Epidermal melanocyte (primary cell): ENCODE results near the gene ARL6IP5.

ENCODE experiments used
- DNase-seq: peaks from one replicate; pipeline ENCODE4 v3.0.0; 2011; ENCODE audit warnings: low spot score; ENCODE audit not compliant: insufficient read length

Gene ARL6IP5

DNA sequence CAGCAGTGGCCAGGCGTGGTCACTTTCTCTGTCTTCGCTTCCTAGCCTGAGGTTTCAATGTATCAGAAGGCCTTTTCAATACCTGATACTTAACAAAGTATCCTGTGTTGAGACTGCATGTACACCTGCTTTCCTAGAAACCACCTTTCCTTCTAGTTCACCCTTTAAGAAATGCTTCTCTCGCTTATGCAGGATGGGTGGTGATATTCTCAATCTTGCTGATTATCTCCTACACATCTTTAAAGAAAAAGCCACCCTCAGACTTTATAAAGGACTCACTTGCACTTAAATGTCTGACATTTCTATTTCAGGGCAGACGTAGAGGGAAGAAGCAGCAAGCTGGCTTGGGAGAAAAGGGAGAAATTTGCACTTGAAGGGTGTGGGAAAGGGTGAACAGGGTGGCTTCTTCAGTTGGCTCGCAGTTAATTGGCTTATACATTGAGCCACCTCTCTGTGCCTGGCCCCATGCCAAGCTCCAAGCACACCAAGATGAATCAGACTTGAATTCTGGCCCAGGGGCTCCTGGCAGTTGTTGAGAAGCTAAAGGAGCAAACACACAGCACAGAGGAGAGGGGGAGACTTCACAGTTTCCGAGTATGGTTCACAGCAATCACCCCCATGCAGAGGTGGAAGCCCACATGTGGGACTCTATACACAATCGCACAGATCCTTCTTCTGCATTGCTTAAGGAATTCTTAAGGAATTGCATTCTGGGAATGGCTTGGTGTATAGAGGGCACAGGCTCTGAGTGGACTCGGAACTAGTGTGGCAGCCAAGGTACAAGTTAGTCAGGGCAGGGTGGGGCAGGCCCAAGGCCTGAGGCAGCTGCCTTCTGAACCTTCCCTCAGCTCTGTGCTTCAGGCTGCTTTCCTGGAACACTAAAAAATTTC, 1.3 kb downstream of the ARL6IP5 start:
- DNase-seq, result no peak

DNA sequence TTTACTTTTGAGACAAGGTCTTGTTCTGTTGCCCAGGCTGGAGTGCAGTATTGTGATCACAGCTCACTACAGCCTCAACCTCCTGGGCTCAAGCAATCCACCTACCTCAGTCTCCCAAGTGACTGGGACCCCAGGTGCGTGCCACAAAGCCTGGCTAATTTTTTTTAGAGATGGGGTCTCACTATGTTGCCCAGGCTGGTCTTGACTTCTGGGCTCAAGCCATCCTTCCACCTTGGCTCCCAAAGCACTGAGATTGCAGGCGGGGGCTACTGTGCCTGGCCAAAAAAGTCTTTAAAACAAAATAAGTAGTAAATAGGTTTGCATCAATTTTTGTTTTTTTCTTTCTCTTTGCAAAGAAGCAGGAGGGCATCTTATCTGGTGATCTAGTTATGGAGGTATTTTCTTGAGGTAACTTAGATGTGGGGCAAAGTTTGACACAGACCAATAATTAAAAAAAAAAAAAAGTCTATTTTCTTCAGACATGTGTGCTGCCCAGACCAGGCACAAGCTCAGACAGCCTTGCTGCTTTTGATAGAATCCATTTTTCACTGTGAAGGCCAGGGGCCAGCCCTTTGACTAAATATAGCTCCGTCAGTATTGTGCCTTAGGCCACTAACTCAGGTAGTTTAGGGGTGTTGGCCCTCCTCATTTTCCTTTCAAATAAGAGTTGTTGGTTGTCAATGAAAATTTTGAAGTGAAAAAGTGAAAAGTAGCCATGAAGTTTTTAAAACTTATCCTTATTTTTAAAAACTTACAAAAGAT, 2.5 kb downstream of the ARL6IP5 start:
- no peak for DNase-seq

DNA sequence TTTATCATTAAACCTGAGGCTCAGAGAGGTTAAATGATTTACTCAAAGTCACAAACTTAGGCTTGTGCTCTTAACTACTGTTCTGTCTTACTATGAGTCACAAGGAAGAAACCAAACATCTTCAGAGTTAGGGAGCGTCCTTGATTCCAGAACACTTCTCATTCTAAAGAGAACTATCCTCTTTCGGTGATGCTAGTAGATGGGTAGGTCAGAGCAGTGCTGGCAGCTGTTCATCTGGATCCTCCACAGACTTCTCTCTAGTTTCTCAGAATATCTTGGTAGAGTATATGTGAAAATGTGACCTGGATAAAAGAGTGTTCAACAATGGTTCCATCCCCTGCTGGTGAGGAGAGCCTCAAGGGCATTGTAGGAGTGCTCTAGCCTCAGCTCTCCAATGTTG, 3.3 kb downstream of the ARL6IP5 start:
- DNase-seq, result no peak

DNA sequence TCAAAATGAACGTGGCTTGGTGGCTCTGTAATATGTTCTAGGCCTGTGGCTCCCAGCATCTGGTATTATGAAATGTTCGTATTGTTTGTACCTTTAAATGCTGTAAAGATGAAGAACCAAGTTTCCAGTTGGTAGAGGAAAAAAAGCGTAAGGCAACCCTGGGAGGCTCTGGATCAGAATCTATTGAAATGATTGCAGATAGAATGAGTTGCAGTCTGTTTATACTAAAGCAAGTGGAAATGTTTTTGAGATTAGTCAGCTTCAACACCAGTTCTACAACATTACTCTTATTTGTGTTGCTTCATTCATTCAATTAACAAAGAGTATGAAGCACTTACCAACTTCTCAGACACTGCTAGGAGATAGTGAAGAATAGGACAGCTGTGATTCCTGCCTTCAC, 5.3 kb downstream of the ARL6IP5 start:
- no peak for DNase-seq

DNA sequence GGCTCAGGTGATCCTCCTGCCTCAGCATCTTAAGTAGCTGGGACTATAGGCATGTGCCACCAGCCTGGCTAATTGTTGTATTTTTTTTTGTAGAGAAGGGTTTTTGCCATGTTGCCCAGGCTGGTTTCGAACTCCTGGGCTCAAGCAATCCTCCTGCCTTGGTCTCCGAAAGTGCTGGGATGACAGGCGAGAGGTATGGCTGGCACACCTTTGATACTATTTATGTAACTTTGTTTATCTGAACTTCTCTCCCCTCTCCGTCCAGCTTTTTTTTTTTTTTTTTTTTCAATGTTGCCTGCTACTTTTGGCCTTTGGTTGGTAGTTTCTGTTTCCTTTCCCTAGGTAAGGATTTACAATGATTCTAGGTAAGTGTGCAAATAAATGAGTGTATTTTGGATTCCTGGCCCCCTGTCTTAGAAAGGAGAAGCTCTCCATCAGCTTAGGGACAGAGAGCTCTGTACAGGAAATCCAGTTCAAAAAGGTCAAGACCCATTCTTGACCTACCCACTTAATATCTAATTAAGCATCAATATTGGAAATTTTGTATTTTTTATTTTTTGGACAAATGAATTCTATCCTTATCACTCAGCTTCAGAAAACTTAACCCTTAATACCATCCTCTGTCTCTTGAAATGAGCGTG, 6.8 kb downstream of the ARL6IP5 start:
- DNase-seq, result no peak

DNA sequence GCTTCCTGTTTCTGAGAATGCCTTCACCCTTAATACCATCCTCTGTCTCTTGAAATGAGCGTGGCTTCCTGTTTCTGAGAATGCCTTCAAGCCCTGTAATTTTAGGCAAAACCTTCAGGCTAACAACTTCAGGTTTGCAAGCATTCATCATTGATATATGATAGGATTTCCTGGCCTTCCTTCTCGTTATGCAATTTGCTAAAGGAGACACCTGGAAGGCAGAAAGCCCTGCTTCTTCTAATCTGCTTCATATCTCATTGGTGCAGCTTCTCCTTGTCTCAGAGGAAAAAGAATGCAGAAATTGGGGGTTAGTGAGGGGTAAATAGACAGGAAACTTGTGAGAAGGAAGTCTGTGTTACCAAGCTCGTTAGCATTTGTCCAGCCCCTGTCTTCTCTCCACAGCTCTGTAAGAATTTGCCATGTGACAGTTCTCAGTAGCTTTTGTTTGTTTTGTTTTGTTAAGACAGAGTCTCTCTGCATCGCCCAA, 7.3 kb downstream of the ARL6IP5 start:
- DNase-seq, result no peak

DNA sequence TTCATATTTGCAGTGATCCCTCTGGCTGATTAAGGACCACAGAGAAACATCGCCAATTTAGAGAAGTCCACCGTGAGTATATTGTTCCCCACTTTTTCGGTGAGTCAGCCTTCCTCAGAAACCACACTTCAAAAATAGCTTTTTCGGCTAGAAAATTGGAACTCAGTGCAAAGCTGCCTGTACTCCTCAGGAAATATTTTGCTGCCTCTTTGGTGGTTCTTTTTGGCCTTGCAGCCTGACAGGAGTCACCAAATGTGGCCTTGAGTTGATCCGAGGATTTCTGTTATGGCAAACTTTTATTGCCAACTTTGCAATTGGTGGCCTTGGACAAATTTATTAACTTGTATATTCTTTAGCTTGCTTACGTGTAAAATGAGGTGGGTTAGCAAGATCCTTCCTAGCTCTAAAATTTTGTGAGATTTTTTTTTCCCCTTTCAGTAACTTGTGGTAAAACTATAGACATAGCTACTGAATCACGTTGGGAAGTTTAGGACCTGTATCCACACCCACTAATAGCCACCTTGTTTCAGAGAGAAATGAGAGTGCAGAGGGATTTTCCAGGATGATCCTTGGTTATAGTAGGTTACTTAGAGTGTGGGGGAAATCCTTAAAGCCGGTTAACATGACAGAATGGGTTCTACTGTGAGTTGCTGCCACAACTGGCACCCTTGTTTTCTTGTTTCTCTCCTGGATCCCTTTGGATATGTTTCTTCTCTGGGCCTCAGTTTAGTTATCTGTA, 9.9 kb downstream of the ARL6IP5 start:
- DNase-seq, result no peak

DNA sequence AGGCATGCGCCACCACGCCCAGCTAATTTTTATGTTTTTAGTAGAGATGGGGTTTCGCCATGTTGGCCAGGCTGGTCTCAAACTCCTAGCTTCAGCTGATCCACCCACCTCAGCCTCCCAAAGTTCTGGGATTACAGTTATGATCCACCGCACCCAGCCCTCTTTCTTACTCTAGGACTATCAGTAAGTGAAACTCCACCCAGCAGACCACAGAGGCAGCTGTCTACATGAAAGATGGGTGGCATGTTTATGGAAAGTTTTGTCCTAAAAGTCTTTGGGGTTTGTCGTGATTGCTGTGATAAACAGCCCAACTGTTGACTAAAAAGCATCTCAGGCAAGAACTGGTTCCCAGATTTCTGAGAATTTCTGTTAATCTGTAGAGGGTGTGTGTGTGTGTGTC, 10.9 kb downstream of the ARL6IP5 start:
- no peak for DNase-seq

DNA sequence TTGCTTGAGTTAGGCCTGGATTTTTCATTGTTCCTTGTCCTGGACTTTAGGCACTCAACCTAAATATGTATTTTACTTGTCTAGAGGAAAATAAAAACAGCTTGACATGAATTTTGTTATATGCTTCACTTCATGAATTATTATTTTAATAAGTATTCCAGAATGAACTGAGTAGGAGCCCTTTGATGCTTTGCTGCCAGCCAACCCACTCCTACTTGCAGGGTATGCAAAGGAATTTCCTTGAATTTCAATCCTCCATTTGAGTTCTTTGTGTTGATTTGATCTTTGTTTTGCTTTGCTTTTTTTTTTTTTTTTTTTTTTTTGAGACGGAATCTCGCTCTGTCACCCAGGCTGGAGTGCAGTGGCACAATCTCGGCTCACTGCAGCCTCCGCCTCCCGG, 11.6 kb downstream of the ARL6IP5 start:
- DNase-seq, result no peak

DNA sequence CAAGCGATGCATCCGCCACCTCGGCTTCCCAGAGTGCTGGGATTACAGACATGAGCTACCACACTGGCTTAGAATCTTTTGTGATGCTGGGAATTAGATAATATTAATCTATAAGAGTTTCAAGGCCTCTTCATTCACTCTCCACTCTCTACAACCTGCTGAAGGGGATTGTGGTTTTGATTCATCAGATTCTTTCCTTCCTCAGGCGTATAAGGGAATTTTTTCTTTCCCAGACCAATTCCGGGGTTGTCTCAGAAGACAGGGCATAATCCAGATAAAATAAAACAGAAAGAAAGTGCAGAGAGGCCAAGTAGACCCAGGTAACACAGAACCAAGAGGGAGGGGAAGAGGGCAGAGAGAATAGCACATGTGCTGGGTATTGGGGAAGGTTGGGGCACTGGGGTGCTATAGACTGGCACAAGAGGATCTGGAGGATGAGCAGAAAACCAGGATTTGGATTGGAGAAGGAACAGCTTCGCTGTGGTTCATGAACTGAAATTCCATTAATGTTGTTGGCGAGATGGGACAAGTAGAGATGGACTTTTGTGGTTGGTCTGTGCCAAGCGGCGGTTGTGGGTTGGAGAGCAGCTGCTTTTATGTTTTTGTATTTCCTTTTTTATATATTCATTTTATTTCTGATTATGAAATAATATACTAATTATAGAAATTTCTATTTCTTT, 12.8 kb downstream of the ARL6IP5 start:
- DNase-seq, result no peak

DNA sequence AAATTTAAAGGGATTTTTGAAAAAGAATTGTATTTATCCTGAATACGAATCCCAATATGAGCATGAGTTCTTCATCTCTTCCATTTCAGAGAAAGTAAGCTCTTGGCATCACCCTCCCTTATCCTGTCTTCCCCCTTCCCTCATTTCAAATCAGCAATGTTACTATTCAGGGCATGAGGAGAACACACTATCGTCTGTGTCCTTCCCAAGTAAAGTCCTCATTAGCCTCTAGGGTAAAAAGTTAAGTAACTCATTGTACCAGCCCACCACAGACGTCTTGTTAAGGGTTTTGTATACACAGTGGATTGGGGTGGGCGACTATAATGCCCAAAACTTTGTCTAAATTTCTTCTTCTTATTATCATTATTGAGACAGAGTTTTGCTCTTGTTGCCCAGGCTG, 14.8 kb downstream of the ARL6IP5 start:
- DNase-seq, result no peak

DNA sequence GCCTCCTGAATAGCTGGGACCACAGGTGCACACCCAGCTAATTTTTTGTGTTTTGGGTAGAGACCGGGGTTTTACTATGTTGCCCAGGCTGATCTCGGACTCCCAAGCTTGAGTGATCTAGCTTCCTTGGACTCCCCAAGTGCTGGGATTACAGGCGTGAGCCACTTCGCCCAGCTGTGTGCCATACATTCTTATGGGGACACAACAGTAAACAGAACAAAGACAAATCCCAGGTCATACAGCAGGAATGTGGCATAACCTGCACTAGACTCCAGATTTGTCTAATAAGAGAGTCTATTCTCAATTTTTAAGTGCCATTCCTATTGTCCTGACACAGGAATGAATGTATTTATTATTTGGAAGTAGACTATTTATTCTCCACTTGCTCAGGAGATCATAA, 17.6 kb downstream of the ARL6IP5 start:
- no peak for DNase-seq

DNA sequence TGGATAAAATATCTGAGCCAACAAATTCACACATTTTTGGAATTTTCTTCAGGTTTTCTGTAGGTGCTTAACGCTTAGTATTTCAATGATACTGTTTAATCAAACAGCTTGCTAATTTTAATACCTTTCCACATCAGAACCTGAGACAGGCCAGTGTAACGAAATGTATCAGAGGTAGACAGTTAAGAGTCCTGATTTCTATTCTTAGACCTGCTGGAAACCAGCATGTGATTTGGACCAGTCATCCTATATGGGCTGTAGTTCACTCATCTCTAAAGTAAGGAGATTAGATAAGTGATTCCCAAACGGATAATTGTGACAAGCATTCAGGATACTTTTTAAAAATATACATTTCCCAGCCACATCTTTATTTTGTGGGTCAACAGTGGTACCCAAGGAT, 18.4 kb downstream of the ARL6IP5 start:
- no peak for DNase-seq

DNA sequence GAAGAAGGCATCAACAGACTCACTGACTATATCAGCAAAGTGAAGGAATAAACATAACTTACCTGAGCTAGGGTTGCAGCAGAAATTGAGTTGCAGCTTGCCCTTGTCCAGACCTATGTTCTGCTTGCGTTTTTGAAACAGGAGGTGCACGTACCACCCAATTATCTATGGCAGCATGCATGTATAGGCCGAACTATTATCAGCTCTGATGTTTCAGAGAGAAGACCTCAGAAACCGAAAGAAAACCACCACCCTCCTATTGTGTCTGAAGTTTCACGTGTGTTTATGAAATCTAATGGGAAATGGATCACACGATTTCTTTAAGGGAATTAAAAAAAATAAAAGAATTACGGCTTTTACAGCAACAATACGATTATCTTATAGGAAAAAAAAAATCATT, 19.8 kb downstream of the ARL6IP5 start:
- no peak for DNase-seq

DNA sequence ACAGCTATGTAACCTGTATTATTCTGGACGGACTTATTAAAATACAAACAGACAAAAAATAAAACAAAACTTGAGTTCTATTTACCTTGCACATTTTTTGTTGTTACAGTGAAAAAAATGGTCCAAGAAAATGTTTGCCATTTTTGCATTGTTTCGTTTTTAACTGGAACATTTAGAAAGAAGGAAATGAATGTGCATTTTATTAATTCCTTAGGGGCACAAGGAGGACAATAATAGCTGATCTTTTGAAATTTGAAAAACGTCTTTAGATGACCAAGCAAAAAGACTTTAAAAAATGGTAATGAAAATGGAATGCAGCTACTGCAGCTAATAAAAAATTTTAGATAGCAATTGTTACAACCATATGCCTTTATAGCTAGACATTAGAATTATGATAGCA, 20.6 kb downstream of the ARL6IP5 start:
- DNase-seq, result no peak

DNA sequence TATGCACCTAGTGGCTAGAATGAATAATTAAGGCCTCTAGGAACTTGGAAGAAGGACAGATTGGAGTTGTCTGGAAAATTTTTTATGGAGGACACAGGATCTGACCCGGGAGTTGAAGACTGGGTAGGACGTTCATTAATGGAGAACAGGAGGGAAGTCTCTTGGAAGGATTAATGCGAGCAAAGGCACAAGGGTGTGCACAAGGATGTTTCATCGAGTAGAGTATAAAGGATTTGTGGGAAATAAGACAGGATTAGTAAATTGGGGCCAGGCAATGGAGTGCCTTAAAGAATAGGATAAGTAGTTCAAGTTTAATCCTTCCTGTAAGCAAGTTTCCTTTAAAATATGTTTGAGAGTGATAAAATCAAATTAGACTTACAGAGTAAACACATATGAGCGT, 23.1 kb downstream of the ARL6IP5 start:
- no peak for DNase-seq

DNA sequence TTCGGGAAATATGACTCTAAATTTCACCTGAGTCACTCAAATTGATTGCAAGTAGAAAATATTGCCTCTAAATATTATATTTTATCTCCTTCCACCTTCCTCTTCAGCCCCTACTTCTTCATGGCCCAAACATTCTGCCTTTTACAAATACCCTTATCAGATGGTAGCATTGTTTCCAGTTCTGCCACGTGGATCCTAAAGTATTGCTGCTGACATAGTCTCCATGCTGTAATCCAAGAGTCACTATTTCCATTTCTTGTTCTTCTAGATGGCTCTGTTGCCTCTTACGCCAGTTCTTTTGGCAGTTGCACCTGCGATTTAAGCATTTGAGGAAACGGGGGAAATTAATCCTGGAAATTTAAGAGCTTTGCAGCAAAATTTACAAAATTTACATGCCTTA, 24.1 kb downstream of the ARL6IP5 start:
- DNase-seq, result no peak

DNA sequence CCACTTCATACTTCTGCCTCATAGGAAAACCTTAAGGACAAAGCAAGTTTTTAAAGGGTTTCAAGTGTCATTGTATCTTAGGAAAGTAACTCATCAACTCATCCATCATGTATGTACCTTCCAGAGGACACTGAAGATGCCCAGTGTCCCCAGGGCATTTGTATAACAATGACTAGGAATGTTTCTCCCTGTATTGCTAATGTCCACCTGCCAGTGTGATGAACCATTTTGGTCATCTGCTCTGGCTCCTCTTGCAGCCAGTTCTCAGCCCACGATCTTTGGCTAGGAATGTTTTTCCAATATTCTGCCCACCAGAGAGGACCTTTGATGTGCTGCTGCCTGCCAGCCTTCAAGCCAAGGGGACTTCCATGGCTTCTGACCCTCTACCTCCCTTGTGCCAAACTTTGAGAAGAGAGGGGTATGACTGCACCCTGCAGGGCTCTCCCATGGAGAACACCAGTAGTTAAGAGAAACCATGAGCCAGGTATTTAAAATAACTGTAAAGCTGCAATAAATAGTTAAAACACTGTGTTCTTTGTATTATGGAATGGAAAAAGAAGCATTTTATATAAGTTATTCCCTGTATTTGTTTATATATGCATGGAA, 26.3 kb downstream of the ARL6IP5 start:
- no peak for DNase-seq

DNA sequence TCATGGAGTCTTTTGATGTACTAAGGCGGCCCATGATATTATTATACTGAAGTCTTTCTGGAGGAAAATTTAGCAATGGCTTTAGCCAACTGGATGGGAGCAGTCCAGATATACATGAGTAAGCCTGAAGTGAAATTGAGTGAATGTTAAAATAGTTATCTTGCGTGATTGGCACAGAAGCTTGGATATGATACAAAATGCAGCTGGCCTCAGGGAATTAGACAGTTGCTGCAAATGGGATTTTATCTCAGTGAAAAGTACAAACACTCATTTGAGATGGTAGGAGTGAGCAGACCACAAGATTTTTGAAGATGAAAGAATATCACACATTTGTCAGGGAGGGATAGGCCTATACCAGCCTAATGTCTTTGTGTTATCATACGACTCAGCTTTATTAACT, 28.8 kb downstream of the ARL6IP5 start:
- no peak for DNase-seq

DNA sequence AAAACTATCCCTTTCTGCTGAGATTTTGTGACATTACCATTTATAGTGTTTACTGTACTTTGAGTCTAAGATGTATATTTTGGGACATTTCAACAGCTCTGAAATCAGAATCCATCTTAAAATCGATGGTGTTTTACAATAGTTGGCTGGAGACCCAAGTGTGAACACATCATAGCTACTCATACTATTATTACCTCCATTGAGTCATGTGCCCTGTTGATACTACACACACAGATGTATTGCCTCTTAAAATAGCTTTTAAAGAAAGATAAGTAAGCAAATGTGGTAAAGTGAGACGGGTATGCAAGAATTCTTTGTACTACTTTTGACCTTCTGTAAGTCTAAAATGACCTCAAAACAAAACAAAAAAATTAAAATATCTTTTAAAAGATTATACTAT, 31.0 kb downstream of the ARL6IP5 start:
- no peak for DNase-seq
